SH-SY5Y (cell line): ENCODE data around the gene POLR1B.

ENCODE experiments used
- GATA2 ChIP-seq: IDR thresholded peaks from 2 replicates; pipeline ENCODE4 v1.6.1; 2011; ENCODE audit warnings: mild to moderate bottlenecking, low read depth, low read length
- GATA3 ChIP-seq: IDR thresholded peaks from 2 replicates; pipeline ENCODE4 v1.6.1; 2011; ENCODE audit warnings: low read depth, mild to moderate bottlenecking, low read length, moderate library complexity

DNA sequence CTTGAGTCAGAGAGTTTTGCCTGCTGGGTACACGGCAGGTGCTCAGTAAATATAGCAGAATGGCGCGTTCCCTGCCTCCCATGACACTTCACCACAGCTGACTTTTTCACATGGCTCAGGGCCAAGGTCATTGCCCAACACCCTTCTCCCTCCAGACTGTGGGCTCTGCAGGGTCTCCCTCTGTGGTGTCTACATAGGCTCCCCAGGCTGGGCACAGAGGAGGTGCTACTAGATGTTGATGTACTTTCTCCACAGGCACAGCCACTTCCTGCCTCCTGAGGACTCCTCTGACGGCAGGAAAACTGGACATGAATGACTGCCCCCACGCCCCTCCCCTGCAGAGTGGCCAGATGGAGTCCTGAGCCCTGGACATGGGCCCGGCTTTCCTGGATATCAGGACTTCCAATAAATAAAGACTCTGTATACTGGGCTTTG lies 46.4 kb downstream of the POLR1B start:
- no peak for TF ChIP-seq GATA2
- TF ChIP-seq GATA3 = no peak
